ENCODE results near the gene NELFA. TPM values are rescaled to one million over a fixed set of nuclear protein-coding genes. Genes with fewer than 3 reads are reported as not detected.

The NELFA gene
- total RNA-seq, 4 donors from 2014 or later = 2.4 to 38.8 (median 18.8) TPM

DNA sequence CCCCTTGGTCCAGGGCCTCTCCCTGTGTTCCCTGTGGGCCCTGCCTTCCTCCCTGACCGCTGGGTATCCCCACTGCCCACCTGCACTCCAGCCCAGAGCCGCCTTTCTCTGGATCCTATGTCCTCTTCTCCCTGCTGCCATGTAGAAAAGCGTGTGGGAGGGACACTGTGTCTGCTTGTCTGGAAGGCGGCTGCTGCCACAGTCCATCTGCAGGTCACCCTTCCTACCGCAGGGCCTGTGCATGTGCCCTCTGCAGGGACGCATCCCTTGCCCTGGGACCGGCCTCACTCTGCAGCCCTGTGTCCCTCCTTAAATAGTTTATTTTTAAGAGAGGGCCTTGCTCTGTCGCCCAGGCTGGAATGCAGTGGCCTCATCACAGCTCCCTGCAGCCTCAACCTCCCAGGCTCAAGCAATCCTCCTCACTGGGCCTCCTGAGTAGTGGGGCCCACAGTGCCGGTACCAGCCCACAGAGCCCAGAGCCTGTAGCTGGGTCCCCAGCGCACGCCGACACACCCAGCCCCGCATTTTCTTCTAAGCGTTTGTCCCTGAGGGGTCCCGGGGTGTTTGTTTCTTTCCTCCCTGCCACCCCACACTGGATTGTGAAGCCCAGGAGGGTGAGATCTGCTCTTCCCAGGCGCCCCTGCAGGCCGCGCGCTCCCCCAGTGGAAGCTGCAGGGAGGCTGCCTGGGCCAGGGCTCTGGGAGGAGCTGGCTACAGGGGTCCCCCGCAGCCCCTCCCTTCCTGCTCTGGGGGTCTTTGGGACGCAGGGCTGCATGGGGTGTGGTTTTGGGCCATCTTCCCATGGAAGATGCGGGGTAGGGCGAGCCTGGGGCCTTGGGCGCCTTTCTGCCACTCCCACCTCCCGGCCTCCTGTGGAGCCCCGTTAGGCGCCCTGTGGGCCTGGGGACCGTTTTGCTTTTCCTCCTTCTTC is 37.5 kb upstream of the NELFA start:
- DNase-seq = no peak
- H3K4me3 ChIP-seq = no peak overlapping the region
- H3K27me3 ChIP-seq = peaks cover 6% of the 10 kb centered on the region in 2 donors

GRCh38 chr4:2045518-2045951 is 36.8 kb upstream of the NELFA start:
- peaks cover 6 to 14% of the 10 kb centered on the region in 2 donors for H3K27me3 ChIP-seq
- H3K4me1 ChIP-seq = peaks cover 0 to 20% of the 10 kb centered on the region in 2 donors
- no peaks in the 10 kb centered on the region for H3K36me3 ChIP-seq
- H3K9me3 ChIP-seq = no peaks in the 10 kb centered on the region
- no peak for DNase-seq
- H3K4me3 ChIP-seq = no peak overlapping the region
- intact Hi-C loops (cut with DNase I; ENCODE audit: low total_unique reads) = no loop called here
- H3K27ac ChIP-seq = no peak overlapping the region
- no peak for TF ChIP-seq POLR2A (IDR thresholded peaks at IDR 0.05)
- TF ChIP-seq, protein P1, sequence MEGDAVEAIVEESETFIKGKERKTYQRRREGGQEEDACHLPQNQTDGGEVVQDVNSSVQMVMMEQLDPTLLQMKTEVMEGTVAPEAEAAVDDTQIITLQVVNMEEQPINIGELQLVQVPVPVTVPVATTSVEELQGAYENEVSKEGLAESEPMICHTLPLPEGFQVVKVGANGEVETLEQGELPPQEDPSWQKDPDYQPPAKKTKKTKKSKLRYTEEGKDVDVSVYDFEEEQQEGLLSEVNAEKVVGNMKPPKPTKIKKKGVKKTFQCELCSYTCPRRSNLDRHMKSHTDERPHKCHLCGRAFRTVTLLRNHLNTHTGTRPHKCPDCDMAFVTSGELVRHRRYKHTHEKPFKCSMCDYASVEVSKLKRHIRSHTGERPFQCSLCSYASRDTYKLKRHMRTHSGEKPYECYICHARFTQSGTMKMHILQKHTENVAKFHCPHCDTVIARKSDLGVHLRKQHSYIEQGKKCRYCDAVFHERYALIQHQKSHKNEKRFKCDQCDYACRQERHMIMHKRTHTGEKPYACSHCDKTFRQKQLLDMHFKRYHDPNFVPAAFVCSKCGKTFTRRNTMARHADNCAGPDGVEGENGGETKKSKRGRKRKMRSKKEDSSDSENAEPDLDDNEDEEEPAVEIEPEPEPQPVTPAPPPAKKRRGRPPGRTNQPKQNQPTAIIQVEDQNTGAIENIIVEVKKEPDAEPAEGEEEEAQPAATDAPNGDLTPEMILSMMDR (IDR thresholded peaks at IDR 0.05) = no peak

More for the DNA sequence above, 37.5 kb upstream of the NELFA start:
- intact Hi-C loops (cut with DNase I; ENCODE audit: low total_unique reads) = no loop called here
- no peaks in the 10 kb centered on the region for H3K9me3 ChIP-seq
- H3K4me1 ChIP-seq = peaks cover 0 to 12% of the 10 kb centered on the region in 2 donors
- H3K36me3 ChIP-seq = no peaks in the 10 kb centered on the region
- TF ChIP-seq, protein P1 (IDR thresholded peaks at IDR 0.05) = no peak
- TF ChIP-seq POLR2A (IDR thresholded peaks at IDR 0.05) = no peak
- no peak overlapping the region for H3K27ac ChIP-seq

GRCh38 chr4:2044542-2045517 is 36.1 kb upstream of the NELFA start:
- H3K4me1 ChIP-seq = peaks cover 0 to 23% of the 10 kb centered on the region in 2 donors
- TF ChIP-seq, protein P1 (IDR thresholded peaks at IDR 0.05) = no peak
- TF ChIP-seq POLR2A (IDR thresholded peaks at IDR 0.05) = no peak
- intact Hi-C loops (cut with DNase I; ENCODE audit: low total_unique reads) = no loop called here
- H3K4me3 ChIP-seq = no peak overlapping the region
- H3K9me3 ChIP-seq = no peaks in the 10 kb centered on the region
- H3K36me3 ChIP-seq = no peaks in the 10 kb centered on the region
- H3K27me3 ChIP-seq = peaks cover 6 to 15% of the 10 kb centered on the region in 2 donors
- no peak for DNase-seq
- no peak overlapping the region for H3K27ac ChIP-seq

DNA sequence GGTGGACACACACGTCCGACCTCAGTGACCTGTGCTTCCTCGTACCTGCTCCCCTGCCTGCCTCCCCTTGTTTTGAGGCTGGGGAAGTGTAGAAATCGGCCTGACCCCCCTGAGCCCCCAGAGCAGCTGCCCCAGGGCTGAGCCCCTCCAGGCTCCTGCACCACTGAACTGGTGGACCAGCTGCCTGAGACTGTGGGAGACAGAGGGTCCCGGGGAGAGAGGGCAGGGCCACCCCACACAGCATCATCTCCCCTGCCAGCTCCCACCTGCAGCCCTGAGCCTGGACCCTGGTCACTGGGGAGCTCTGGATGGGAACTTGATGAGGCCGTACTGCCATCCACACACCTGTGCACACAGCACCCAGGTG is 35.3 kb upstream of the NELFA start:
- H3K9me3 ChIP-seq = no peaks in the 10 kb centered on the region
- TF ChIP-seq POLR2A (IDR thresholded peaks at IDR 0.05) = no peak
- peaks cover 0 to 23% of the 10 kb centered on the region in 2 donors for H3K4me1 ChIP-seq
- intact Hi-C loops (cut with DNase I; ENCODE audit: low total_unique reads) = no loop called here
- H3K27ac ChIP-seq = no peak overlapping the region
- H3K27me3 ChIP-seq = peaks cover 6 to 15% of the 10 kb centered on the region in 2 donors
- H3K4me3 ChIP-seq = no peak overlapping the region
- no peak for DNase-seq
- H3K36me3 ChIP-seq = no peaks in the 10 kb centered on the region

- Histone ChIP-seq H3K36me3 (no peaks in the 10 kb centered on the region), H3K27me3 (peaks cover 6 to 15% of the 10 kb centered on the region in 2 donors), H3K4me1 (peaks cover 0 to 23% of the 10 kb centered on the region in 2 donors), H3K27ac (no peak overlapping the region), H3K4me3 (no peak overlapping the region), H3K9me3 (no peaks in the 10 kb centered on the region)
- DNase-seq = no peak
- intact Hi-C loops (cut with DNase I; ENCODE audit: low total_unique reads) = no loop called here
- TF ChIP-seq POLR2A (IDR thresholded peaks at IDR 0.05) = no peak
- TF ChIP-seq, protein P1 (IDR thresholded peaks at IDR 0.05) = no peak
Observed at GRCh38 chr4:2043396-2044118, 34.8 kb upstream of the NELFA start.
